Psoas muscle (tissue), 8 donors: ENCODE results near the gene TRIM71. TPM values are rescaled to one million over a fixed set of nuclear protein-coding genes. Genes with fewer than 3 reads are reported as not detected.

Source experiments
- ATAC-seq, 4 donors: fragments of 200-7000 bp; cut with Tn5 transposase; one replicate each; pipeline ENCODE4 v1.9.1; 2020; ENCODE audit warnings: moderate library complexity in 3 of 4, mild to moderate bottlenecking in 2 of 4
- DNase-seq, 2 donors: peaks; one replicate each; pipeline ENCODE4 v3.0.0-alpha.2; 2020
- H3K27ac ChIP-seq: fragments of 200-600 bp; one replicate; pipeline ENCODE4 v1.8.0; 2022
- H3K27me3 ChIP-seq, 3 donors: fragments of 200-600 bp in 1 of 3; one replicate each; pipeline versions ENCODE4 v1.6.1 to v1.8.0; 2013 to 2022; ENCODE audit warnings: low read length in 2 of 3, mild to moderate bottlenecking in 2 of 3, moderate library complexity in 1 of 3; ENCODE audit not compliant: insufficient read depth in 3 of 3
- H3K36me3 ChIP-seq, 2 donors: fragments of 200-600 bp in 1 of 2; one replicate each; pipeline versions ENCODE4 v1.6.1 to v1.8.0; 2013 to 2022; ENCODE audit warnings: low read depth in 1 of 2, mild to moderate bottlenecking in 1 of 2, moderate library complexity in 1 of 2; ENCODE audit not compliant: insufficient read depth in 1 of 2
- H3K4me1 ChIP-seq: fragments of 200-600 bp; one replicate; pipeline ENCODE4 v1.8.0; 2022
- H3K4me3 ChIP-seq: fragments of 200-600 bp; one replicate; pipeline ENCODE4 v1.8.0; 2022; ENCODE audit warnings: mild to moderate bottlenecking
- H3K9me3 ChIP-seq: fragments of 200-600 bp; one replicate; pipeline ENCODE4 v1.8.0; 2022
- CTCF ChIP-seq: fragments of 200-600 bp; IDR thresholded peaks from one replicate; pipeline ENCODE4 v1.8.0; 2022; ENCODE audit warnings: antibody characterized with exemption
- WGBS, 3 donors: extraction: QIAGEN DNeasy Blood & Tissue Kit; methylation state at CpG; one replicate each; pipeline versions ENCODE4 v1.1.6 to v1.1.7; 2013; 5-methylcytosine and 5-hydroxymethylcytosine counted together
- intact Hi-C, 2 donors: fragments of 100-400 bp; cut with DNase I; formaldehyde crosslinking; loops; one replicate each; pipeline versions ENCODE4 v1.11.0 to v1.14.2; 2022
- polyA plus RNA-seq, 3 donors: library from polyadenylated mRNA; stranded (reverse); fragments of 200-250 nt; gene quantifications; one replicate each; pipeline ENCODE4 v1.2.3, GENCODE V29; 2013
- total RNA-seq, 4 donors: library from RNA; stranded (reverse); fragmentation: NEBNext Ultra II Directional in 2 of 4; extraction: Animal tissue kit (Norgen Biotek cat#: 25700) in 2 of 4; gene quantifications; one replicate each; pipeline versions ENCODE4 v1.2.1 to v1.2.4, GENCODE V29; 2021 to 2023
- donor health status: healthy with polysubstance abuse.
- donor health status: DM: no; HTN: no; CAD: no; lungs with moderate emphysema.
- donor health status: Bipolar disorder and iron deficiency.
- donor health status: healthy.
- donor health status: DM: yes; HTN: yes; CAD: no.
- donor health status: DM: no; HTN: no; CAD: no.
- donor health status: DM: no; HTN: no; CAD: no.
- donor health status: DM: yes; HTN: yes; CAD: no.

Gene TRIM71
- total and polyA plus RNA-seq, 7 donors, result 0.01 TPM; not detected in 6

GRCh38 chr3:32849046-32849445 lies 31.2 kb downstream of the TRIM71 start:
- ATAC-seq, result no peak
- H3K4me3 ChIP-seq, result no peak overlapping the region
- intact Hi-C loops, result no loop called here
- H3K4me1 ChIP-seq, result no peaks in the 10 kb centered on the region
- no peaks in the 10 kb centered on the region for H3K9me3 ChIP-seq
- H3K27ac ChIP-seq, result no peak overlapping the region
- H3K27me3 ChIP-seq, result no peaks in the 10 kb centered on the region
- 85 to 91% (median 85%) methylated on average over 4 of the region's 4 CpGs for WGBS, 3 donors
- no peaks in the 10 kb centered on the region for H3K36me3 ChIP-seq
- no peak for DNase-seq
- no peak for TF ChIP-seq CTCF

- 46 to 55% (median 55%) methylated on average over 3 of the region's 3 CpGs for WGBS, 3 donors
- Histone ChIP-seq H3K27me3 (no peaks in the 10 kb centered on the region), H3K9me3 (no peaks in the 10 kb centered on the region), H3K36me3 (no peaks in the 10 kb centered on the region), H3K27ac (no peak overlapping the region), H3K4me3 (no peak overlapping the region), H3K4me1 (no peaks in the 10 kb centered on the region)
- no peak for DNase-seq
- no peak for ATAC-seq
- TF ChIP-seq CTCF, result no peak
- intact Hi-C loops, result no loop called here
These were observed 32.4 kb downstream of the TRIM71 start for GRCh38 chr3:32850226-32850625.

GRCh38 chr3:32850636-32851035 lies 32.8 kb downstream of the TRIM71 start:
- ATAC-seq (no peak), DNase-seq (no peak)
- H3K27me3 ChIP-seq, result no peaks in the 10 kb centered on the region
- no peak overlapping the region for H3K27ac ChIP-seq
- no peak for TF ChIP-seq CTCF
- H3K4me3 ChIP-seq, result no peak overlapping the region
- no peaks in the 10 kb centered on the region for H3K4me1 ChIP-seq
- 61 to 66% (median 63%) methylated on average over 5 of the region's 5 CpGs for WGBS, 3 donors
- intact Hi-C loops, result no loop called here
- H3K36me3 ChIP-seq, result no peaks in the 10 kb centered on the region
- H3K9me3 ChIP-seq, result no peaks in the 10 kb centered on the region

- WGBS, 3 donors, result 73 to 85% (median 79%) methylated on average over 4 of the region's 4 CpGs
These were observed 34.3 kb downstream of the TRIM71 start for GRCh38 chr3:32852146-32852545.

More at GRCh38 chr3:32852146-32852545, 34.3 kb downstream of the TRIM71 start:
- no peak for DNase-seq
- no peaks in the 10 kb centered on the region for H3K9me3 ChIP-seq
- no peak overlapping the region for H3K4me3 ChIP-seq
- no peaks in the 10 kb centered on the region for H3K4me1 ChIP-seq
- H3K36me3 ChIP-seq, result no peaks in the 10 kb centered on the region
- intact Hi-C loops, result no loop called here
- H3K27ac ChIP-seq, result no peak overlapping the region
- no peak for ATAC-seq
- no peaks in the 10 kb centered on the region for H3K27me3 ChIP-seq
- TF ChIP-seq CTCF, result no peak
